DMS79 (cell line): Measurements from ENCODE around the gene PSMD13.
A peak's percentile ranks its signal among the peaks of the same experiment; 100 is the strongest.

ENCODE experiments used
- DNase-seq: peaks from one replicate; lab custom pipeline; 2025; lab: John Stamatoyannopoulos, UW

The PSMD13 gene

GRCh38 chr11:276219-276618, 39.4 kb downstream of the PSMD13 start:
- no peak for DNase-seq

- DNase-seq, result no peak
Observed at GRCh38 chr11:278001-278951, 41.5 kb downstream of the PSMD13 start, which contains the start of gene NLRP6. TSS of gene NLRP6 (plus strand) at chr11:278407. CDS start at chr11:278570, 163 bp downstream.

- DNase-seq, result no peak
Observed at GRCh38 chr11:279040-279965, 42.5 kb downstream of the PSMD13 start.

- no peak for DNase-seq
Observed at GRCh38 chr11:279966-280705, 43.4 kb downstream of the PSMD13 start.

- no peak for DNase-seq
Observed at GRCh38 chr11:280706-281485, 44.1 kb downstream of the PSMD13 start.

GRCh38 chr11:281486-282161, 44.8 kb downstream of the PSMD13 start:
- no peak for DNase-seq

- no peak for DNase-seq
Observed at GRCh38 chr11:282171-282570, 45.4 kb downstream of the PSMD13 start.

GRCh38 chr11:282630-283360, 46.0 kb downstream of the PSMD13 start:
- no peak for DNase-seq

- DNase-seq, result no peak
Observed at GRCh38 chr11:283405-284104, 46.8 kb downstream of the PSMD13 start.

GRCh38 chr11:284105-285020, 47.6 kb downstream of the PSMD13 start:
- DNase-seq, result no peak

GRCh38 chr11:285021-285893, 48.5 kb downstream of the PSMD13 start:
- no peak for DNase-seq

GRCh38 chr11:285894-286220, 49.1 kb downstream of the PSMD13 start:
- DNase-seq, result no peak

GRCh38 chr11:286977-287820, 50.4 kb downstream of the PSMD13 start:
- DNase-seq, result peak; percentile 20

GRCh38 chr11:287821-288477, 51.2 kb downstream of the PSMD13 start:
- peak; percentile 18 for DNase-seq

- no peak for DNase-seq
Observed at GRCh38 chr11:288478-289397, 52.0 kb downstream of the PSMD13 start, which contains the start of gene PGGHG. TSS of gene PGGHG (plus strand) at chr11:289126. CDS start at chr11:289817, 691 bp downstream.
